ENCODE measurements around the gene EDN2. TPM values are rescaled to one million over a fixed set of nuclear protein-coding genes. Genes with fewer than 3 reads are reported as not detected.

EDN2 gene
- total and polyA plus RNA-seq, 4 donors: 0.10 to 0.13 TPM; not detected in 2

- Histone ChIP-seq H3K4me3 (ENCODE audit: low read depth in 1 of 3, low read length in 3 of 3) (no peak overlapping the region), H3K36me3 (ENCODE audit: control insufficient read depth in 4 of 4, insufficient read depth in 3 of 4, low read depth in 1 of 4, low read length in 3 of 4) (no peaks in the 10 kb centered on the region), H3K9ac (ENCODE audit: low read depth in 1 of 2, low read length in 2 of 2) (no peak overlapping the region), H3K27me3 (ENCODE audit: control insufficient read depth in 4 of 4, insufficient read depth in 4 of 4, low read length in 3 of 4) (peaks cover 0 to 2% (median 0%) of the 10 kb centered on the region in 4 donors), H3K9me3 (ENCODE audit: control insufficient read depth in 4 of 4, low read length in 3 of 4) (no peaks in the 10 kb centered on the region), H3K27ac (ENCODE audit: low read depth in 1 of 2, low read length in 2 of 2) (no peak overlapping the region), H3K4me1 (ENCODE audit: control insufficient read depth in 4 of 4, insufficient read depth in 4 of 4, low read length in 3 of 4) (peaks cover 3 to 7% (median 5%) of the 10 kb centered on the region in 4 donors)
- TF ChIP-seq YY1 (IDR thresholded peaks at IDR 0.05): no peak
- no peak for TF ChIP-seq RAD21 (IDR thresholded peaks at IDR 0.05)
- no peak for TF ChIP-seq ATF3 (IDR thresholded peaks at IDR 0.05)
- no peak for TF ChIP-seq FOXA2 (IDR thresholded peaks at IDR 0.05)
- TF ChIP-seq REST (IDR thresholded peaks at IDR 0.05): no peak
- no peak for TF ChIP-seq ZBTB33 (IDR thresholded peaks at IDR 0.05)
- no peak for TF ChIP-seq EGR1 (IDR thresholded peaks at IDR 0.05; ENCODE audit: low read depth in 2 of 2)
- TF ChIP-seq FOXA1 (IDR thresholded peaks at IDR 0.05): no peak
- no peak for TF ChIP-seq RXRA (IDR thresholded peaks at IDR 0.05)
- TF ChIP-seq MAX (IDR thresholded peaks at IDR 0.05): no peak
- TF ChIP-seq NR2F2 (IDR thresholded peaks at IDR 0.05): no peak
- TF ChIP-seq SP1 (IDR thresholded peaks at IDR 0.05): no peak
- TF ChIP-seq GABPA (IDR thresholded peaks at IDR 0.05 in 1 of 2, conservative IDR thresholded peaks at IDR 0.05 in 1 of 2): no peak
- 89% methylated on average over 13 of the region's 13 CpGs for WGBS
- DNase-seq (ENCODE audit: low spot score): no peak
Measured at GRCh38 chr1:41497056-41497440, 12.6 kb upstream of the EDN2 start.

- H3K9ac ChIP-seq (ENCODE audit: low read depth in 1 of 2, low read length in 2 of 2): no peak overlapping the region
- no peaks in the 10 kb centered on the region for H3K9me3 ChIP-seq (ENCODE audit: control insufficient read depth in 4 of 4, low read length in 3 of 4)
- H3K27ac ChIP-seq (ENCODE audit: low read depth in 1 of 2, low read length in 2 of 2): no peak overlapping the region
- TF ChIP-seq RXRA (IDR thresholded peaks at IDR 0.05): peak in 1 of 2 donors; percentile 5
- TF ChIP-seq JUND (IDR thresholded peaks at IDR 0.05): peak; percentile 67 to 78
- TF ChIP-seq SP1 (IDR thresholded peaks at IDR 0.05): peak; percentile 53
- TF ChIP-seq TAF1 (conservative IDR thresholded peaks at IDR 0.05): no peak
- 10% methylated on average over 74 of the region's 74 CpGs for WGBS
- peak overlapping the region in 1 of 3 donors; percentile 25 for H3K4me3 ChIP-seq (ENCODE audit: low read depth in 1 of 3, low read length in 3 of 3)
- peaks cover 3 to 7% (median 5%) of the 10 kb centered on the region in 4 donors for H3K4me1 ChIP-seq (ENCODE audit: control insufficient read depth in 4 of 4, insufficient read depth in 4 of 4, low read length in 3 of 4)
- H3K27me3 ChIP-seq (ENCODE audit: control insufficient read depth in 4 of 4, insufficient read depth in 4 of 4, low read length in 3 of 4): peaks cover 0 to 2% (median 0%) of the 10 kb centered on the region in 4 donors
- no peaks in the 10 kb centered on the region for H3K36me3 ChIP-seq (ENCODE audit: control insufficient read depth in 4 of 4, insufficient read depth in 3 of 4, low read depth in 1 of 4, low read length in 3 of 4)
- no peak for DNase-seq (ENCODE audit: low spot score)
Measured at GRCh38 chr1:41496080-41497055, 11.9 kb upstream of the EDN2 start.

Measured in liver (tissue), 9 donors.